Measurements from ENCODE around the gene HEXD. TPM values are rescaled to one million over a fixed set of nuclear protein-coding genes. Genes with fewer than 3 reads are reported as not detected.
"Not testable (repeated sequence)": the region's sequence is repeated elsewhere in the genome, so short reads cannot be mapped to it uniquely, and the experiment has no call there.

HEXD gene
- polyA plus RNA-seq, 3 donors, result 25.8 to 29.9 (median 28.5) TPM

- no peak for DNase-seq (ENCODE audit: low read depth in 3 of 3, low spot score in 2 of 3)
Observed at GRCh38 chr17:82394278-82394677, 23.9 kb upstream of the HEXD start.

DNA sequence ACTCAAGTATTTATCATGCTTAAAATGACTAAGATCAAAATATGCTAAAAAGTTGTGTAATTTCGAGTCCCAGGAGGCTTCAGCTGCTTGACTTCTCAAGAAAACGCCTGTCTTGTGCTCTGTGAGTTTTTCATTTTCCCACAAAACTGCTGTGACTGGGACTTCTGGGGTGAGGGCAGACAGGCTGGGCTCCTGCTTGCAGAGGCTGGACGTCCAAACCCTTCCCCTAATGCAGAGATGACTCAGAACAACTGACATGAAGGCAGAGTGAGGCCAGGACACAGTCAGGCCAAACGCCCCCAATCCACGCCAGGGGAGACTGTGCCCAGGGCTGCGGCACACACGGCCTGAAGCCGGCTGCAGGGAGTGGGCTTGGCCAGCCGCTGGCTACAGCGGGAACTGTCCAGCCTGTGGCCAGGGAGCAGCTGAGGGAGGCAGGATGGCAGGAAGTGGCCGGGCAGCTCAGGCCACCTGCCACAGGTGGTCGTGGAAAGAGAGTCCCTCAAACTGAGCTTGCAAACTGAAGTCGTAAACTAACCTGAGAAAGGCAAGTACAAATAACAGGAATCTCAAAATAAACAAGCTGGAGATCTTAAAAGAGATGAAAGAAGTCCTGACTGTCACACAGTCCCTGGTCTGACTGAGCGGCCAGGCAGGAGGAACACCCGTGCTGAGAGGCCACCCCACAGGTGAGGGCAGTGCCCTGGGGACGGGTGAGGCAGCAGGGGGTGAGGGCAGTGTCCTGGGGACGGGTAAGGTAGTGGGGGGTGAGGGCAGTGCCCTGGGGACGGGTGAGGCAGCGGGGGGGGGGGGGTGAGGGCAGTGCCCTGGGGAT is 21.3 kb upstream of the HEXD start:
- no peak for DNase-seq (ENCODE audit: low read depth in 3 of 3, low spot score in 2 of 3)

DNA sequence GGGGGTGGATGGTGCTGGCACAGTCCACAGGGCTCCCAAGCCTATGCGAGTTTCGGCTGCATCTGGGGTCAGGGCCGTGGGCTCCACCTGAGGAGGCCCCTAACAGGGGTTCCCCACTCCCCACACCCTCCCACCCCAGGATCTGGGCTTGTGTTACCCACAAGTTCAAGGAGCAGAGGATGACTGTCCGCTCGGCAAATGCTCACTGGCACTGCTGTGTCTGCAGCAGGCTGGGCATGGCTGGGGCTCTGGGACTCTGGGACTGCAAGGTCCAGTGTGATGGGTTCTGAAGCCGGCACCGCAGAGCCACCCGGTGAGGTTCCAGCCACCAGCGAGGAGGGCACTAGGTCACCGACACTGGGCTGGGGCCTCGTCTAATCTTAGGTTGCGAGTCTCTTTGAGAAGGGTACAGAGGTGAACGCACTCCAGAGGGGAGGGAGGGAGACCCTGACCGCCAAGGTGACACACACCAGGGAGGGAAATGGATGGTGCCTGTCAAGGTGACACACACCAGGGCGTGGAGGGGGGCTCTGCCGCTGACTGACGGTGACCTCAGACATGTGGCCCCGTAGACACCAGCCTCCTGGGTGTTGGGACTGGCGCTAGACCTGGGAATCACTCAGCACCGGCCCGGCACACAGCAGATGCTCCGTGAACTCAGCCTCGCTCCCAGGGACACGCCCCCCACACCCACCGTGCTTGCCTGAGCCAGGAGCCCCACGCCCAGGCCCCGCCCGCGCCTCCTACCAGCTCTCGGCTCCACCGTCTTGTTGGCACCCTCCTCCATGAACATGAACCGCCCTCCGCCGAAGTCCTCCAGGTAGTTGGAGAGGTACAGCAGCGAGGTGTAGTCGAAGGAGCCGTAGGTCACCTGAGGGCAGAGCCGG is 20.5 kb upstream of the HEXD start:
- DNase-seq (ENCODE audit: low read depth in 3 of 3, low spot score in 2 of 3), result no peak

GRCh38 chr17:82399041-82399441 is 19.1 kb upstream of the HEXD start:
- DNase-seq (ENCODE audit: low read depth in 3 of 3, low spot score in 2 of 3), result no peak

GRCh38 chr17:82399601-82400101 is 18.5 kb upstream of the HEXD start:
- DNase-seq (ENCODE audit: low read depth in 3 of 3, low spot score in 2 of 3), result no peak

DNA sequence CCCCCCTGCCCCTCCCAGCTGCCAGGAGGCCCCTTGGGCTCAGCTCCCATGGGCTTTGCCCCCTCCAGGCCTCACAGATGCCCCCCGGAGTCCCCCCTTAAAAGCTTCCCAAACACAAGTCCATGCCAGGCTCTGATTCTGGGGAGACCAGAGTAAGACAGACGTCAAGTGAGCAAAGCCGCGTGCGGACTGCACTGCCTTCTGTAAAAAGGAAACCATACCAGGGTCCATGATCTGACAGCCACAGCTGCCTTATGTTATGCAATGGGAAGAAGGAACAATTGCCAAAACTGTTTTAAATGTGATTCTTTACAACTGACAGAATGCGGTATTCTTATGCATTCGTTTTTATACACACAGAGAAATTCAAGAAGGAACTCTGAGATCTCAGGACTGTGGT is 17.9 kb upstream of the HEXD start:
- no peak for DNase-seq (ENCODE audit: low read depth in 3 of 3, low spot score in 2 of 3)

DNA sequence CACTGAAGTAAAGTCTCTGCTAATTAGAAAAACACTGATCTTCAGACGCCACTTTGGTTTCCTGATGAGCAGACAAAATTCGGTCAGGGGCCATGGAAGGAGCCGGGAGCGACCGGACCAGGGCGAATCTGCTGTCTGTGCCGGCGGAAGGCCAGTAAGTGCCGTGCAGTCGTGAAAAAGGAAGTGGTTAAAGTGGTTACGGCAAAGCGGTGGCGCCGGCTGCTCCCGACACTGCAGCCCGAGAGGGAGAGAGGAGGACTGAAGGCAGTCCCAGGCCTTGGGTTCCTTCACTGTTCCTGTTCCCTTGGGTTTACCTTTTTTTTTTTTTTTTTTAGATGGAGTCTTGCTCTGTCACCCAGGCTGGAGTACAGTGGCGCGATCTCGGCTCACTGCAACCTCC is 17.3 kb upstream of the HEXD start:
- no peak for DNase-seq (ENCODE audit: low read depth in 3 of 3, low spot score in 2 of 3)

- DNase-seq (ENCODE audit: low read depth in 3 of 3, low spot score in 2 of 3), result no peak
Observed at GRCh38 chr17:82402865-82403264, 15.3 kb upstream of the HEXD start.

- no peak for DNase-seq (ENCODE audit: low read depth in 3 of 3, low spot score in 2 of 3)
Observed at GRCh38 chr17:82403662-82404660, 14.2 kb upstream of the HEXD start.

DNA sequence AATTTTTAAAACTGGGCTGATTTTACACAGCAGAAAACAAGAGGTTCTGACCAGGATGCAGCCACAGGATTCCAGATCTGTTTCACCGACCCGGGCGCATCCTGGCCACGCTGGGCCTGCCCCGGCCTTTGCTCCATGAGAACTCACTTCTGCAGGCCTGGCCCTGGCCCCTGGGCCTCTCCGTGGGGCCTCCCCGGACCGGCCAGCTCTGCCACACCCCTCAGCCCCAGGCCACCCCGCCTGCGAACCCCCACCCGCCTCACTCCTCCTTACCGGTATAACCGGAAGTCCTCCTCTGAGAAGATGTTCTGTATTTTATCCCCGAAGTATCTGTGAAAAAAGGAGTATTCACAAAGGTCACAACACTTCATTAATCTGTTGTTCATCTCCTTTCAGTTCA is 13.1 kb upstream of the HEXD start:
- DNase-seq (ENCODE audit: low read depth in 3 of 3, low spot score in 2 of 3), result no peak

DNA sequence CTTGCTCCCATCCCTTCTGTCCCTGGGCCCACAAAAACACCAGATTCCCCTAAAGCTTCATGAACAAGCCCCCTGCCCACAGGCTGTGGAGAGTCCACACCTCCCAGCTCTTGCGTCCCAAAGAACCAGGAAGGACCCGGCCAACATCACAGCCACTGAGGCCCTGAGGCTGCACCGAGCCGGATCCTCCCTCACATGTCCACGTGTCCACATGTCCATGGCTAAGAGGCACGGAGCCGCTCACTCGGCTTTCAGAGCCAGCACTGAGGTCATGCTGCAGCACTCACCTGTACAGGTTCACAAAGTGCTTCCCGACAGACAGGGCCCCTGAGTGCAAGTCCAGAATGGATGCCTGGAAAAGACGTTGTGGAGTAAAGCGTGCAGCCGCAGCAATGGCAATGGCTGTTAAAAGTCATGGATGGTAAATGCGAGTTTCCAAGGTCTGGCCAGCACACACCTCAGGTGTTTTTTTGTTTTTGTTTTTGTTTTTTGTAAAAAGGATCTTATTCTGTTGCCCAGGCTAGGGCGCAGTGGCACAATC is 11.9 kb upstream of the HEXD start:
- no peak for DNase-seq (ENCODE audit: low read depth in 3 of 3, low spot score in 2 of 3)

DNA sequence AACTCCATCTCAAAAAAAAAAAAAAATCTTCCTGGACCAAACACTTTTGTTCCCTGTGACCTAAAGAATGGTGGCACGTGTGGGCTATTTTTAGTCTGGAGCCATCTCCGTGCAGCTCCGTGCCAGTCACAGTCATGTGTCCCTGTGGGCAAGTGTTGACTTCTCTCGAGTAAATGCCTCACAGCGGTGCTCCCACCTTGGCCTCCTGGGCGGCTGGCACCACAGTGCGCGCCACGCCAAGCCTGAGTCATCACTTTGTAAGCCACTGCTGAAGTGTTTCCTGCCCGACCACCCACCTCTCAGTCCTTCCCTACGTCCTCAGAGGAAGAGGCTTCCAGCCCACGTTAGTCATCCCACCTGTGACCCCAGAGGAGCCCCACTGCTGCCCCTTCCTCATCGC is 10.9 kb upstream of the HEXD start:
- no peak for DNase-seq (ENCODE audit: low read depth in 3 of 3, low spot score in 2 of 3)

DNA sequence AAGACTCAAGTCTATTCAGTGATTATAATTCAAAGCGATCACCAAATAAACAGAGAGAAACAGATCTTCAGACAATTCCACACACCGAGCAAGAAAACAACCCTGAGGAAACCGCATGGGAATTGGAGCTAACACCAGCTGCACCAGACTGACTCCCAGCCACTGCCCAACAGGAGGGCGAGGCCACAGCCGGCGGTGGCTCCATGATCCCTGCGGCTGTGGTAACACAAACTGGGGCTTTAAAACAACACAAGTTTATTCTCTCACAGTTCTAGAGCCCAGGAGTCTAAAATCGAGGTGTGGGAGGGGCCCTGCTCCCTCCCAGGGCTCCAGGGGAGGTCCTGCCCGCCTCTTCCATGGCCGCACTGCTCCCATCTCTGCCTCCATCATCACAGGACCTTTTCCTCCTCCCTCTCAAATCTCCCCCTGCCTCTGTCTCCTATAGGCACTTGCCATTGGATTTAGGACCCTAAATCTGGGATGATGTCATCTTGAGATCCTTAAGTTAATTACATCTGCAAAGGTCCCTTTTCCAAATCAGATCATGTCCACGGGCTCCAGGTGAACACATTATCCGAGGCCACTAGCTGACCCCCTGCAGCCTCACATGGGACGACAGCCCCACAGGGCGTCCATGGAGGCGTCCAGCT is 9.7 kb upstream of the HEXD start:
- no peak for DNase-seq (ENCODE audit: low read depth in 3 of 3, low spot score in 2 of 3)

DNA sequence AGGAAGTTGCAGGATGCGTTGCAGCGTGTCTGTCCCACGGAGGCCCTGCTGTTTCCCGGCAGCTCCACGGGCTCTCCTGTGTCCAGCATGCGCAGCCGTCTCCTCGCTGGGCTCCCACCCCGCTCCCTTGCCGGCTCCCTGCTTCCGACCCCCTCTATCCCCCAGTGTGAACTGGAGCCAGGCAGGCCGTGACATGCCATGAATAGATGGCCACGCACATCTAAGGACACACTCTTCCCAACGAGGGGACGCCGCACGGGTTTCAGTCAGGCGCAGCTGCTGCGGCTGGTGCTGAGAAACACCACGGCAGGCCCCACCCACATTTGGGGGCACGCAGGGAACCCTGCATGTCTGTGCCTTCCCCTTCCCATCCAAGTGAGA is 9.2 kb upstream of the HEXD start:
- no peak for DNase-seq (ENCODE audit: low read depth in 3 of 3, low spot score in 2 of 3)

DNA sequence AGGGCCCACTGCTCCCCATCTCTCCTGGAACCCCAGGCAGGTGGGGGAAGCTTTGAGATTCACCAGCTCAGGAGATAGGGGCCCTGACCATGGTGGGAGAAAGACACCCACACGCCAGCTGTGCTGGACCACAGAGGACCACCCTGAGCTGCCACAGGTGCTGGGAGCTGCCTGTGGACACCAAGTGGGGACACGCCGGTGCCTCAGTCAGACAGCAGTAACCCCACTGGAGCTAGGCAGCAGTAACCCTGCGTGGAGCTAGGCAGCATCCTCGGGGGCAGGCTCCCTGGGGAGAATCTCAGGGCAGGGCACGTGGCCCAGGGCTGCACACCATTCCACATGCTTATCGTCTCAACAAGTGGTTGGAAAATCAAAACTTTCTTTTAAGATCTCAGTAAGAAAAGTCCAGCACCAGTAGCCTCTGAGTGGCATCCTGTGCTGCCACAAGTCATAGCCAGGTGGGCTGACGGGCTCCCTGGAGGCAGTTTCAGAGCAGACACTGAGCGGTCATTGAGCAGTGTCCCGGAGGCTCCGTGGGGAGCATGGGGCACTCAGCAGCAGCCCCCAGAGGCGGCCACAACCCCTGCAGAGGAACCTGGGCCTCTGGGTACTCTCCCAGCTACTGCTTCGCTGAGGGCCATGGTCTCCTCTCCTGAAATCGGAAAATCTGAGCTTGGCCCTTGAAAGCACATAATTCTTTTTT is 8.0 kb upstream of the HEXD start:
- DNase-seq (ENCODE audit: low read depth in 3 of 3, low spot score in 2 of 3), result no peak

DNA sequence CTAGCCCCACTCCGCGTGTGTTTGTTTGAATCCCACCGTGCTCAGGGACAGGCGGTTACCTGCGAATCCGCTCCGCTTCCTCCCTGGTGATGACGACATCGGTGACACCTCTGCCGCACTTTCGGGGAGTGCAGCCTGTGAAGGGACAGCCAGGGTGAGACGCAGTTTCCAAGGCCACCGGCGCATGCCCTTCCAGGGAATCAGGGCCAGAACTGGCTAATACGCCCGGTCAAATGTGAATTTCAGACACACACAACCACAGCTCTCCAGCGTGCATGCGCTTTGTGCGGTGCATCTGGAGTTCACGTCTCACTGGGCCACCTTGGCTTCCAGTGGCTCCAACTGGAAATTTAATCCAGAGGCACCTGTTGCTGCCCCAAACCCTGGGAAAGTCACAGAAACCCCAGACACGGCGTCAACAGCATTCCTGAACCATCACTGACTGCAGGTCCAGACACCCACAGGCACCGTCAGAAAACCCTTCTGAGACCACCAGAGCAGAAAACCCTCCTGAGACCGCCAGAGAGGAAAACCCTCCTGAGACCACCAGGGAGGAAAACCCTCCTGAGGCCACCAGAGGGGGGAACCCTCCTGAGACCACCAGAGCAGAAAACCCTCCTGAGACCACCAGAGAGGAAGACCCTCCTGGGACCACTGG is 6.6 kb upstream of the HEXD start:
- no peak for DNase-seq (ENCODE audit: low read depth in 3 of 3, low spot score in 2 of 3)

- DNase-seq (ENCODE audit: low read depth in 3 of 3, low spot score in 2 of 3), result not testable (repeated sequence)
Observed at GRCh38 chr17:82412081-82412480, 6.1 kb upstream of the HEXD start.

Data from right renal cortex interstitium (tissue), 3 donors.